Endodermal cell (in vitro differentiated cells): Measurements from ENCODE around the gene INTU. TPM values are rescaled to one million over a fixed set of nuclear protein-coding genes. Genes with fewer than 3 reads are reported as not detected.

Source experiments
- DNase-seq: peaks from one replicate; pipeline ENCODE4 v3.0.0-alpha.2; 2017
- H3K27ac ChIP-seq: 2 replicates; pipeline ENCODE4 v1.5.1; 2013; ENCODE audit warnings: mild to moderate bottlenecking, low read depth, low read length, moderate library complexity
- H3K27me3 ChIP-seq: 2 replicates; pipeline ENCODE4 v1.6.1; 2013; ENCODE audit warnings: mild to moderate bottlenecking, low read length, moderate library complexity; ENCODE audit not compliant: insufficient read depth, control insufficient read depth, poor library complexity, severe bottlenecking
- H3K36me3 ChIP-seq: 2 replicates; pipeline ENCODE4 v1.7.0; 2013; ENCODE audit warnings: mild to moderate bottlenecking, low read length, moderate library complexity; ENCODE audit not compliant: control insufficient read depth, insufficient read depth
- H3K4me1 ChIP-seq: one replicate; pipeline ENCODE4 v1.7.0; 2013; ENCODE audit warnings: low read length; ENCODE audit not compliant: control insufficient read depth, insufficient read depth
- H3K4me3 ChIP-seq: 2 replicates; pipeline ENCODE4 v1.5.1; 2013; ENCODE audit warnings: mild to moderate bottlenecking, low read length, moderate library complexity
- H3K9ac ChIP-seq: 2 replicates; pipeline ENCODE4 v1.6.1; 2013; ENCODE audit warnings: mild to moderate bottlenecking, low read length, moderate library complexity; ENCODE audit not compliant: poor library complexity, severe bottlenecking; ENCODE audit errors: extremely low read depth
- H3K9me3 ChIP-seq: 2 replicates; pipeline ENCODE4 v1.6.1; 2013; ENCODE audit warnings: mild to moderate bottlenecking, low read length, moderate library complexity; ENCODE audit not compliant: control insufficient read depth
- H3K27ac Mint-ChIP-seq: 2 replicates; pipeline ENCODE4 v1.8.0; 2020; ENCODE audit warnings: mixed read lengths
- H3K27me3 Mint-ChIP-seq: 2 replicates; pipeline ENCODE4 v1.8.0; 2021; ENCODE audit warnings: mild to moderate bottlenecking, mixed read lengths; ENCODE audit not compliant: insufficient read depth
- H3K36me3 Mint-ChIP-seq: 2 replicates; pipeline ENCODE4 v1.8.0; 2020; ENCODE audit warnings: low read depth, mixed read lengths
- H3K4me1 Mint-ChIP-seq: 2 replicates; pipeline ENCODE4 v1.8.0; 2020; ENCODE audit warnings: mixed read lengths
- H3K4me3 Mint-ChIP-seq: 2 replicates; pipeline ENCODE4 v1.8.0; 2020; ENCODE audit warnings: mild to moderate bottlenecking, moderate library complexity, mixed read lengths
- H3K9me3 Mint-ChIP-seq: 2 replicates; pipeline ENCODE4 v1.8.0; 2020; ENCODE audit warnings: mild to moderate bottlenecking, mixed read lengths
- CTCF ChIP-seq: fragments of 200-600 bp; sonication (generic); conservative IDR thresholded peaks from 2 replicates; pipeline ENCODE4 v1.5.0; 2021; ENCODE audit warnings: antibody characterized with exemption, mild to moderate bottlenecking
- WGBS, 2 experiments: methylation state at CpG; one replicate each; pipeline versions ENCODE4 v1.1.5 to v1.1.7; 2013; ENCODE audit warnings: missing lambda C conversion rate in 2 of 2, mixed read lengths in 1 of 2; ENCODE audit not compliant: insufficient coverage in 1 of 2, insufficient read length in 1 of 2; 5-methylcytosine and 5-hydroxymethylcytosine counted together
- total RNA-seq, 2 donors: library from RNA; stranded (reverse); fragmentation: NEBNext Ultra II Directional in 1 of 2; extraction: Animal tissue kit (Norgen Biotek cat#: 25700) in 1 of 2; gene quantifications; 2 replicates in 1 of 2; 3 replicates in 1 of 2; pipeline ENCODE4 v1.2.1, GENCODE V29; 2021

INTU gene
- total RNA-seq, 2 donors from 2014 or later = 20.5 to 31.3 TPM

GRCh38 chr4:127622921-127623796, 9.6 kb upstream of the INTU start:
- no peak overlapping the region for H3K27ac Mint-ChIP-seq
- 4% methylated on average over 15 to 81 of the region's 81 CpGs for WGBS, 2 experiments
- H3K27ac ChIP-seq = no peak overlapping the region
- H3K4me3 ChIP-seq = peak overlapping the region; percentile 77
- no peaks in the 10 kb centered on the region for H3K4me1 ChIP-seq
- H3K9ac ChIP-seq = no peak overlapping the region
- peak; percentile 94 for DNase-seq
- peaks cover 59% of the 10 kb centered on the region for H3K27me3 Mint-ChIP-seq
- peaks cover 3% of the 10 kb centered on the region for H3K4me1 Mint-ChIP-seq
- peak; percentile 72 for TF ChIP-seq CTCF
- peak overlapping the region; percentile 64 for H3K4me3 Mint-ChIP-seq
- no peaks in the 10 kb centered on the region for H3K9me3 ChIP-seq
- H3K36me3 ChIP-seq = no peaks in the 10 kb centered on the region
- H3K27me3 ChIP-seq = peaks cover 55% of the 10 kb centered on the region
- no peaks in the 10 kb centered on the region for H3K9me3 Mint-ChIP-seq
- no peaks in the 10 kb centered on the region for H3K36me3 Mint-ChIP-seq

GRCh38 chr4:127623797-127624083, 9.0 kb upstream of the INTU start:
- peaks cover 55% of the 10 kb centered on the region for H3K27me3 ChIP-seq
- no peak for DNase-seq
- H3K4me1 ChIP-seq = no peaks in the 10 kb centered on the region
- 47% methylated on average over 7 of the region's 7 CpGs; no CpG with 5 or more reads in 1 of the 2 experiments for WGBS, 2 experiments
- Mint-ChIP-seq H3K27ac (no peak overlapping the region), H3K9me3 (no peaks in the 10 kb centered on the region), H3K4me1 (peaks cover 3% of the 10 kb centered on the region), H3K27me3 (peaks cover 57% of the 10 kb centered on the region), H3K4me3 (peak overlapping the region; percentile 64), H3K36me3 (no peaks in the 10 kb centered on the region)
- H3K4me3 ChIP-seq = peak overlapping the region; percentile 77
- TF ChIP-seq CTCF = no peak
- H3K9me3 ChIP-seq = no peaks in the 10 kb centered on the region
- no peak overlapping the region for H3K9ac ChIP-seq
- no peaks in the 10 kb centered on the region for H3K36me3 ChIP-seq
- H3K27ac ChIP-seq = no peak overlapping the region

- H3K9ac ChIP-seq = no peak overlapping the region
- no peaks in the 10 kb centered on the region for H3K9me3 ChIP-seq
- peaks cover 55% of the 10 kb centered on the region for H3K27me3 ChIP-seq
- no peaks in the 10 kb centered on the region for H3K4me1 ChIP-seq
- H3K9me3 Mint-ChIP-seq = no peaks in the 10 kb centered on the region
- peak overlapping the region; percentile 64 for H3K4me3 Mint-ChIP-seq
- DNase-seq = no peak
- no peak for TF ChIP-seq CTCF
- H3K27me3 Mint-ChIP-seq = peaks cover 53% of the 10 kb centered on the region
- no peaks in the 10 kb centered on the region for H3K36me3 ChIP-seq
- H3K27ac Mint-ChIP-seq = no peak overlapping the region
- peaks cover 3% of the 10 kb centered on the region for H3K4me1 Mint-ChIP-seq
- peak overlapping the region; percentile 77 for H3K4me3 ChIP-seq
- WGBS, 2 experiments = 61 to 78% methylated on average over 5 to 8 of the region's 8 CpGs
- no peak overlapping the region for H3K27ac ChIP-seq
- H3K36me3 Mint-ChIP-seq = no peaks in the 10 kb centered on the region
Measured at GRCh38 chr4:127624173-127624572, 8.6 kb upstream of the INTU start.
